Activated T-helper 1 cell treated with Interleukin-2 at 50 U/mL for 16 hours (primary cell): Measurements from ENCODE around the gene FLNA.
"Not testable (repeated sequence)": the region's sequence is repeated elsewhere in the genome, so short reads cannot be mapped to it uniquely, and the experiment has no call there.

Experiments used
- DNase-seq: peaks from one replicate; pipeline ENCODE4 v3.0.0-alpha.2; 2020; ENCODE audit warnings: low read depth

FLNA gene, protein sequence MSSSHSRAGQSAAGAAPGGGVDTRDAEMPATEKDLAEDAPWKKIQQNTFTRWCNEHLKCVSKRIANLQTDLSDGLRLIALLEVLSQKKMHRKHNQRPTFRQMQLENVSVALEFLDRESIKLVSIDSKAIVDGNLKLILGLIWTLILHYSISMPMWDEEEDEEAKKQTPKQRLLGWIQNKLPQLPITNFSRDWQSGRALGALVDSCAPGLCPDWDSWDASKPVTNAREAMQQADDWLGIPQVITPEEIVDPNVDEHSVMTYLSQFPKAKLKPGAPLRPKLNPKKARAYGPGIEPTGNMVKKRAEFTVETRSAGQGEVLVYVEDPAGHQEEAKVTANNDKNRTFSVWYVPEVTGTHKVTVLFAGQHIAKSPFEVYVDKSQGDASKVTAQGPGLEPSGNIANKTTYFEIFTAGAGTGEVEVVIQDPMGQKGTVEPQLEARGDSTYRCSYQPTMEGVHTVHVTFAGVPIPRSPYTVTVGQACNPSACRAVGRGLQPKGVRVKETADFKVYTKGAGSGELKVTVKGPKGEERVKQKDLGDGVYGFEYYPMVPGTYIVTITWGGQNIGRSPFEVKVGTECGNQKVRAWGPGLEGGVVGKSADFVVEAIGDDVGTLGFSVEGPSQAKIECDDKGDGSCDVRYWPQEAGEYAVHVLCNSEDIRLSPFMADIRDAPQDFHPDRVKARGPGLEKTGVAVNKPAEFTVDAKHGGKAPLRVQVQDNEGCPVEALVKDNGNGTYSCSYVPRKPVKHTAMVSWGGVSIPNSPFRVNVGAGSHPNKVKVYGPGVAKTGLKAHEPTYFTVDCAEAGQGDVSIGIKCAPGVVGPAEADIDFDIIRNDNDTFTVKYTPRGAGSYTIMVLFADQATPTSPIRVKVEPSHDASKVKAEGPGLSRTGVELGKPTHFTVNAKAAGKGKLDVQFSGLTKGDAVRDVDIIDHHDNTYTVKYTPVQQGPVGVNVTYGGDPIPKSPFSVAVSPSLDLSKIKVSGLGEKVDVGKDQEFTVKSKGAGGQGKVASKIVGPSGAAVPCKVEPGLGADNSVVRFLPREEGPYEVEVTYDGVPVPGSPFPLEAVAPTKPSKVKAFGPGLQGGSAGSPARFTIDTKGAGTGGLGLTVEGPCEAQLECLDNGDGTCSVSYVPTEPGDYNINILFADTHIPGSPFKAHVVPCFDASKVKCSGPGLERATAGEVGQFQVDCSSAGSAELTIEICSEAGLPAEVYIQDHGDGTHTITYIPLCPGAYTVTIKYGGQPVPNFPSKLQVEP (N-terminal part only)

DNA sequence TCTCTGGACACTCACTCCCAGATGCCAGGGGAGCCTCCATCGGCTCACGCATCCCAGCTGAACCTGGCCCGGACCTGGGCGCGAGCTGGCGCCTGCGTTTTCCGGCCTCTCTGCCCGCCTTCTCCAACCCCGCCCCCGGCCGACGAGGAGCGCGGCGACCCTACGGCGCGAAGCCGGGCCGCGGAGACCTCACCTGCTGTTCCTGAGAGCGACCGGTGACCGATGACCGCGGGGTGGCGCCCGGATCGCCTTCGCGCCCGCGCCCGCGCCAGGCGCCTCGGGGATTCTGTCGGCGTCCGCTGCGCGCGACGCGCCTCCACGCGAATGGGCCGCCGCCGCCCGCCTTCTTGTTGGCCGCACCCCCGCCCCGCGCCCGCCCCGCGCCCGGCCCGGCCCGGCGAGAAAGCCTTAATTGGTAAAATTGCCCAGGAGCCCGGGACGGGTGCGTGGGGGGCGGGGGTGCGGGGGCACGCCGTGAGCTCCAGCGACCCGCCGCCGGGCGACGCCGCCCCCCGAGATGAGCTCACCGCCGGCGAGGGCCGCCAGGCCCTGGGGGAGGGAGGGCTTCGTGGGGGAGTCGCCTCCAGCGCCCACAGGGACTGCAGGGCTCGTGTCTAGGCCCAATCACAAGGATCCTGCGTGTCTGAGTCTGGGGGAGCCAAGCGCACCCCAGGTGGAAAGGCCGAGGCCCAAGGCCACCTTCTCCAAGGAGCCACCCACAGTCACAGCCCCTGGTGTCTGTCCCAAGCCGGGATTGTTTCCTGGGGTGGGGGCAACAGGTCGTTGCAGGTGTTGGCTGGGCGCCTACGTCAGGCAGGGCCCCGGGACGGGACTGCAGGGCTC lies at the start of gene FLNA:
Gene FLNA (minus strand): TSS at position 322 of the 843 bp plus-strand sequence. CDS start 3,389 bp downstream, outside the sequence.
- no peak for DNase-seq

DNA sequence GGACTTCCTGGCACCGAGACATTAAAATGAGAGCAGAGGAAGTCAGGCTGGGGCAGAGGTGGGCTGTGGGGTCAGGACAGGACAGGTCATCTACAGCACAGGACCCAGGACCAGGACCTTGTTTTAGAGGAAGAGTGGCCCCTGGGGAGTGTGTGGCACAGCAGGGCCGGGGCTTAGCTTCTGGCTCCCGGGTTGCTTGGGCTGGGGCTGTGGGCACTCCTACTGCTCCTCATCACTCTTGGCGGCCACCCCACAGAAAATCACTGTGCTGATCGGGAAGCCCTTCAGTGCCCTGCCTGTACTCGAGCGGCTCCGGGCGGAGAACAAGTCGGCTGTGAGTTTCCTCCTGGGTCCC lies 45.9 kb upstream of the FLNA start:
- no peak for DNase-seq

DNA sequence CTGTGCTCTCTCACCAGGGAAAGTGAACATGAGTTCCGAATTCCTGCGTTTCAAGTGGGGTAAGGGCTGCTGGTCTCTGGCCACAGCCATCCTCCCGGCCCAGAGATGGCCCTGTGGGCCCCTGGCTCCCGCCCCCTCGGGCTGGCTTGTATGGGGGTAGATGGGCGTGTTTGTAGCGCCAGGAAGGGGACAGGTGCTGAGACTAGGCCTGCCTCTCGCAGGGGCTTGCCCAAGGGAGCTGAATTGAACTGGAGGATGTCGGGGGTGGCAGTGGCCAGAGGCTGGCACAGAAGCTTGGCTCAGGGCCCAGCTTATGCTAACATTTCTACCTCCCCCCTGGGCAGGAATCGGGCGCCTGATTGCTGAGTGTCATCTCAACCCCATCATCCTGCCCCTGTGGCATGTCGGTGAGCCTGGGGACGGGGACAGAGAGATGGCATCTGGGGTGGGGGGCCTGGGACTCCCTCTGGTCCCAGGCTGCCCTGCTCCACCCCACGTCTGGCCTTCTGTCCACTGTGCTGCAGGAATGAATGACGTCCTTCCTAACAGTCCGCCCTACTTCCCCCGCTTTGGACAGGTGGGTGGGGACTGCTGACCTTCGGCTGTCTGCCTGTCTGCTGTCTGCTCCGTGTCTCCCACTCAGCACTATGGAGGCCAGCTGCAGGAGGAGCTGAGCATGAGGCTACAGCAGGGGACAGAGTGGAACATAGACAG lies 45.4 kb upstream of the FLNA start:
- DNase-seq: no peak

DNA sequence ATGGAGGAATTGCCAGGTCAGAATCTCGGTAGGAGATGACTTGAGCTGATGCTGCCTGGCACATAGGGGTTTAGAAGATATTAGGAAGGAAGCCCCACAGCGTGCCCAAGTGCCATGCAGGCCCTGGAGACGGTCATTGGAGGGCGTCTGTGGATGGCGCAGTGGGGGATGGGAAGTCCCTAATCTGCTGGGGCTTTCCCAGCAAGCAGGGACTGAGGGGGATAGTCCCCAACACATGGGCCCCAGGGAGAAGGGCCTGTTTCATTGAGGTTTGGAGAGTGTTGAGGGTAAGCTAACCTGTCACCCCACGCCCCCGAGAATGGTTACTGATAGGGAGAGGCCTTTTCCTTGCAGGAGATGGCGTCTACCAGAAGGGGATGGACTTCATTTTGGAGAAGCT lies 44.8 kb upstream of the FLNA start:
- DNase-seq: no peak

DNA sequence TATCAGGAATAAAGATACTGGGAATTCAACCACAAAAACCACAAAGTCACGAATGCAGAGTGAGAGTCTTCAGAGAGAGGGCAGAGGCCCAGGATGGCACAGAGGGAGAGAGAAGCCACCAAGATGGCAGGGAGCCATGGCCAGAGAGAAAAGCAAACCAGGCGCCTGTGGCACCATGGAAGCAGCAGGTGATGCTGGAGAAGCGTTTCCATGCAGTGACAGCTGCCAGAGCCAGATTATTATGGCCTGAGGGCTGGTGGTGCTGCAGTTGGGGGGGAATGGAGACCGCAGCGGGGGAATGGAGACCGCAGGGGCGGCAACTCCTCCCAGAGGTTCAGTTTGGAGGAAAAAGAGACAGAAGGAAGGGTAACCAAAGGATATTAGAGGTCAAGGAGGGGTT lies 42.7 kb upstream of the FLNA start:
- DNase-seq: no peak

DNA sequence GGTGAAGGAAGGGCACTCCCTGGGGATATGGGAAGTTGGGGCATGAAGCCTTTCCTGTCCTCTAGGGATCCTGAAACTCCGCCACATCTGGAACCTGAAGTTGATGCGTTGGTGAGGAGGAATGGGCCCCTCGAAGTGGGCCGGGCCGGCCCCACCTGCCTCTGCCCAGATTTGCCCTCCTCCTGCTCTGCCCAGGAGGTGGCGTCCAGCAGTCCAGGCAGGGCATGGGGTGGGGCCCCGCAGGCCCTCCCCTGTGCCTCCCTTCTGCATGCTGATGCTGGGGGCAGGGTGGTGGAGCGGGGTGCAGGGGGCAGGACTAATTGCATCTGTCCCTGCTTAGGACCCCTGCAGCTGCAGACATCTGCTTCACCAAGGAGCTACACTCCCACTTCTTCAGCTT lies 38.7 kb upstream of the FLNA start:
- no peak for DNase-seq

DNA sequence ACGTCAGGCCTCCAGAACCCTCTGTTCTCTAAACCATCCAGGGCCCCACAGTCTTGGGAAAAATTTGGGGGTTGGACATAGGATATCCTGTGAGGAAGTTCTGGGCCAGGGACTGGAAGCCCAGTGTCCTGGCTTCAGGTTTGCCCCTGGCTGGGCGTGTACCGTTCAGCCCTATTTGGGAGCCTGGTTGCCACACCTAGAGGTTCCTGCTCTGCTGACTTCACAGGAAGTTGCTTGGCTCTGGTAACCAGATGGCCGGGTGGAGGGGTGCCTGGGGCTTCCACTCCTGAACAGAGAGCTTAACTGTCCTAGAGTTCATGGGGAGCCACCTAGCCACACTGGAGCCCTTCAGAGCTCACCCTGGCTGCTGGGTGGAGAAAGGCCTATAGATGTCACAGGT lies 38.0 kb upstream of the FLNA start:
- no peak for DNase-seq

DNA sequence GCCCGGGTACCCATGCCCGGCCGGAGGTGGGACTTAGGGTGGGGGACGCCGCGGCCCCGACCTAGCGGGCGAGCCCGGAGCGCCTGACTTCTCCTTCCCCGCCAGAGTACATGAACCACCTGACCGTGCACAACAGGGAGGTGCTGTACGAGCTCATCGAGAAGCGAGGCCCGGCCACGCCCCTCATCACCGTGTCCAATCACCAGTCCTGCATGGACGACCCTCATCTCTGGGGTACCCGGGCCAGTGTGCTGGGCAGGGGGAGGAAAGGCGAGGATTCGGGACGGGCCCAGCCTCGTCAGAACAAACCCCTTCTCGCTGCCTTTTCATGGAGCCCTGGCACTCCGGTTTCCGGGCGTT lies 37.5 kb upstream of the FLNA start:
- DNase-seq: no peak

DNA sequence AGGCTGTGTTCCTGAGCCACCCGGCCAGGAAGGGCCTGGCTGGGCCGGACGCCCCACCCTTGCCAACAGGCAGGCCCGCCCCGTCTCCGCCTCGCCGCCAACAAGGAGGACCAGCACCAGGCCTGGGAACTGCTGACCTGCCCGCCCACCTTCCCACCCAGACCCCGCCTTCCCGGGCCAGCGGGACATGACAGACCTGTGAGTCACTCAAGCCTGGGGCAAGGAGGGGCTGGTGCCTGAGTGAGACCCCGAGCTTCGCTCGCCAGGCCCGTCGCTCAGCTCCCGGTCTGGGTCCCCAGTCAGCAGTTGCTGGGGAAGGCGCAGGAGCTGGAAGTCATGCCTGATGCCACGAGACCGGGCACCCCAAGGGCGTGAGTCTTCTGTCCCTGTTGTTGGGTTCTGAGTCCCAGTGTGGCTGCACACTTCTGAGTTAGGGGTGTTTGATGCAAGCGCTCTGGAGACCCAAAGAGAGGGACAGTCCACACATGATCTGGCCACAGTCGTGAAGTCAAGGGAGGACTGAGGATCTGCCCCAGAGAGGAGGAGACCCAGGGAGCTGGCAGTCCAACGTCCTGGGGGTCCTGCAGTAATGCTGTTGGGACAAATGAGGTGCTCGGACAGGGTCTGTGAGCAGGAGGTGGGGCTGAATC lies 34.9 kb upstream of the FLNA start, which contains the start of gene DNASE1L1:
Gene DNASE1L1 (minus strand): TSS at position 33 of the 650 bp plus-strand sequence. CDS start 3,686 bp downstream, outside the sequence.
- no peak for DNase-seq

DNA sequence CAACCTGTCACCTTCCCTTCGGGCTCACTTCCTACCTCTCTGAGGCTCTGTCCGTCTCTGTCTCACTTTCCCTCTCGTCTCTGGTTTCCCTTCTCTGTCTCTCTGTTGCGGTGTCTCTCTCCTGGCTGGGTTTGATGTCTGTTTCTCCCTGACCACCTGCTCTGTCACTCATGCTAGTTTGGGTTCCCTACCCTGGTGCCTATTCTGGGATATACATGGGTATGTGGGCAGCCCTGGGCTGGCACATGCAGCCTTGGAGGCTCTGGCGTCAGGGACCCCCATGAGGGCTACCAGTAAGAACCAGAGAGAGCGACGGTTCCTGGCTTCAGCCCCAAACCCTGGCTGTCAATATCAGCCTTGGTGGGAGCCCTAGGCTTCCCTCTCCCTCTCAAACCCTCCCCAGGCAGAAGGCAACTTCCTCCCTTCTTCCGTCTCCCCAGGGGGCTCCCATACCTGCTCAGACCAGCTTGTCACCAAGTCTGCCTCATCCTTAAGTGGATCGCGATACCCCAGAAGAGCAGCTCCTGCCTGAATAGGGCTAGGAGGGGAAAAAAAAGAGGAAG lies 34.3 kb upstream of the FLNA start:
- no peak for DNase-seq

DNA sequence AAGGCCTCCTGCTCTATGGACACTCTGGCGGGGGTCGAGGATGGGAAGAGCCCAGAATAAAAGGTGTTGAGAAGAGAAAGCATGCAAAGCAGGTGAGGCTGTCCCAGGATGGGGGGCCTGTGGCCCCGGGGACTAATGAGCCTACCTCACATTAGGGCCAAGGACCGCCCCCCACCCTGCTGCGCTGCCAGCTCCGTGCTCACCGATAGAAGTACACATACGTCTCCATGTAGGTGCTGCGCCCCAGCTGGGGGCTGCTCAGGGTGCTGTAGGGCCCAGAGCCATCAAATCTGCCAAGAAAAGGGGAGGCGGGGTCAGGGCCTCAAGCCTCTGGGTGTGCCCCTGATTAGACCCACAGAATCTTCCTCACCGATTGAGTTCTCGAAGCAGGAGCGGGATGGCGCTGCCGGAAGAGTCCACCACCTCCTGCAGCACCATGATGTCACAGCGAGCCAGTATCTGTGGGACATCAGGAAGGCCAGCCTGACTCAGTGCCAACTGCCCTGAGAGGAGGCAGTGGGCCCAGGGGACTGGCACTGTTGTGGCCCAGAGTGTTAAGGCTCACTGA lies 30.3 kb upstream of the FLNA start:
- DNase-seq: no peak

DNA sequence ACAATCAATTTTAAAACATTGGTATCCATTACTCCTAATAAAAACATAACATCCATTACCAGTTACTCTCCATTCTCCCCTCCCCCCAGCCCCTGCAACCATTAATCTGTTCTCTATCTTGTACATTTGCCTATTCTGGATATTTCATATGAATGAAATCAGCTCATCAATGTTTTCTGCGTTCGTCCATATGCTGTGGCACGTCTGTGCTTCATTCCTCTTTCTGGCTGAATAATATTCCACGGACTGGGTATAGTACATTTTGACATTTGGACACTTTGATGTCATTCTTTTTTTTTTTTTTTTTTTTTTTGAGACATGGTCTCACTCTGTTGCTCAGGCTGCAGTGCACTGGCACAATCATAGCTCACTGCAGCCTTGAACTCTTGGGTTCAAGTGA lies 29.4 kb upstream of the FLNA start:
- no peak for DNase-seq

DNA sequence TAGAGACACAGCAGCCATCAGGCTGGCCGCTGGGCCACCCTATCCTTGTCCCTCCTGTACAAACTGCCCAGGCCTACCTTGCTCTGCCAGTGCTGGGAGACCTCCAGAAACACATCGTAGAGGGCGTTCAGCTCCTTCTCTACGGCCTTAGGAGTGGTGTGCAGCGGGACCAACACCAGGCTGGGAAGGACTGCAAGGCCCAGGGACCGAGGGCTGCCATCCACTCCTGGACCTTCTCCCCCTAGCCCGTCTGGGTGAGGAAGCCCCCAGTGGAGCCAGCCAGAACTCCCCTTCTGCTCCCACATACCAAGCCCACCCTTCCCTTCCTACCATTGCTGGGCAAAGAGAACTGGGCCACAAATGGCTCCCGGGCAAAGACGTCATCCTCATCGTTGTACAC lies 28.8 kb upstream of the FLNA start:
- no peak for DNase-seq

DNA sequence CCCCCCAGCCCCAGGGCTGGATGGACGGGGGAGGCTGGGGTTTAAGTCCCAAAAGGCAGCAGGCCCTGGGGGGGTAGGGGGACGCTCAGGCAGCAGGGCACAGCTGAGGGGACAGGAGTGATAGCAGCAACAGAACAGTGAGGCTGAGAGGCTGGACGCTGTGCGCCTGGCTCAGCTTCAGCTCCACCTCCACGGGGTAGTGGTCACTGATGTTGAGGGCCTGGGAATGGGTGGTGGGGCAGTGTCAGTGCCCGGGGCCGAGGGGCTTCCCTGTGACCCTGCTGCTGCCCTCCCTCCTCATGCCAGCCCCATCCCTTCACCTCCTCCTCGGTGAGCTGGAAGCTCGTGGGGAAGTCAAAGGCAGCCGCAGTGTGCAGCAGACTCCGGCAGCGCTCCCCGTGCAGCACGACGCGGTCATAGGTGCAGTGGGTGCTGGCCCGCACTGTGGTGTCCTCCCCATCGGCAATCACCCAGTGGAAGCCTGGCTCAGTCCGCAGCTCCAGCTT lies 28.2 kb upstream of the FLNA start:
- no peak for DNase-seq

DNA sequence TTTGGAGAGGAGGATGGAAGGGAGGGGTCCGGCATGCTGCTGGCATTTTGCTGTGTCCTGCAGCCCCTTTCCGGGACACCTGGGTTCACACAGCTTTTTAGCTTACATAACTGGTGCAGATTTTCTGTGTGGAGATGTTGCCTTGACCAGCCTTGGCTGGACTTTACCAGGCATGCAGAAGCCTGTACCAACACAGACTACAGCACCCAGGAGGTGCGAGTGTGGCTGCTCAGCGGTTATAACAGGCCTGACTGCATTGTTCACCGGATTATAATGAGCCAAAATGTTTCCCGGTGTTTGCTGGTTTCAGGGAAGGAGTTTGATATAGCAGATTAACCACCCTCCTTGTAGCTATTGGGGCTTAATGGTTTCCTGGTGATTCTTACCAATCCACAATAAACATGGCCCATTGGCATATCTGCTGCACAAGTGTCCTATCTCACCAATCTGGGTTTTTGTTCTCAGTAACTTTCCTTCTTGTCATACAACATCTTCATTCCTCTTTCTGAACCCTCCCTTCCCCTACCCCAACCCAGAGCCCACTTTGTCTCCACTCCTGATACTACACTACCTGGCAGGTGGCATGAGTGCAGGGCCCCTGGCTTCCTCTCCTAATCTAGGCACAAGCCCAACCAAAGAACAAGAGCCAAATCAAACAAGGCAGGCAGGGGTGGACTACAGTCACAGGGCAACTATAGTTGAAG lies 27.6 kb upstream of the FLNA start:
- no peak for DNase-seq

DNA sequence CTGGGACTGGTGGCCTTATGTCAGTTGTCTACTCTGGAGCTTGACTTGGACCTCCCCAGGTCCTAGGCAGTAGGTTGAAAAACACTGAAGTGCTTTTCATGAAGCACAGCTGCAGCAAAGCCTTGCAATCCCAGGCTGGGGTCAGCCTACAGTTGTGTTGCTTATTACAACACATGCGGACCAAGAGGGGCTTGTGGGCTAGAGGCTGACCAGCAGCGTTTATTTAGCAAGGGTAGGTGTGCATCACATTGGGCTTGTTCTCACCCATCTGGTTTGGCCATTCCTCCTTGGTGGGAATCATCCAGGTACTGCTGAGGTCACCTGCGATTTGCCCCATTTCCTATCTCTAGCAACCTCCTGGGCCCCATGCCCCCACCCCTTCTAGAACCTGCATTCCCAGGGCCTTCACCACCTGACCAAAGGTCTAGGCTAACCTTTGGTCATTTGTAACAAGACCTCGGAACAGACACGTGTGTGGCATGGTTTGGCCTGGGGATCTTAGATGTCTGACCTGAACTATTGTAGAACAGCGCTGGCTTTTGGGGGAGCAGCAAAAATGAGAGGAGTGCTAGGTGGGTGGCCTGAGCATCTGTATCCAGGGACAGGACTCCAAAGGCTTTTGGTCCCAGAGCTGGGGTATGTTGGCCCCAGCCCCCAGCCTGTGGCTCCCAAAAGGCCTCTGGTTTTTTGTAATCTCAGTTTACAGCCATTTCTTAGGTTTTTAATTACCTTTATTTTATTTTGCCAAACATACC lies 26.8 kb upstream of the FLNA start:
- DNase-seq: no peak

DNA sequence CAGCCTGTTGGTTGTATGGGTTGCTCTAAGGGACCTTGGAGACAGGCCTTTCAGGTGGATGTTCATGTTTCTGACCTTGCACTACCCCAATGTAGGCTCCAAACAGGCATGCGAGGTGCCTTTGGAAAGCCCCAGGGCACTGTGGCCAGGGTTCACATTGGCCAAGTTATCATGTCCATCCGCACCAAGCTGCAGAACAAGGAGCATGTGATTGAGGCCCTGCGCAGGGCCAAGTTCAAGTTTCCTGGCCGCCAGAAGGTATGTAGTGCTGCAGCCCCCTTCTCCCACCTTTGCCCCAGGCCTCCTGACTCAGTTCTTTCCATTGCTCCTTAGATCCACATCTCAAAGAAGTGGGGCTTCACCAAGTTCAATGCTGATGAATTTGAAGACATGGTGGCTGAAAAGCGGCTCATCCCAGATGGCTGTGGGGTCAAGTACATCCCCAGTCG lies 26.0 kb upstream of the FLNA start:
- not testable (repeated sequence) for DNase-seq
